Measurements from ENCODE around the gene MAP3K10.
"Not testable (repeated sequence)": the region's sequence is repeated elsewhere in the genome, so short reads cannot be mapped to it uniquely, and the experiment has no call there.

Gene MAP3K10

GRCh38 chr19:40190891-40191835 lies at the start of gene MAP3K10:
TSS of gene MAP3K10 (plus strand) at chr19:40191426. CDS start at chr19:40192032, 606 bp downstream.
- peak within 1 kb of the TSS; percentile 78 for H3K27ac ChIP-seq
- TF ChIP-seq CTCF (conservative IDR thresholded peaks at IDR 0.05): no peak

DNA sequence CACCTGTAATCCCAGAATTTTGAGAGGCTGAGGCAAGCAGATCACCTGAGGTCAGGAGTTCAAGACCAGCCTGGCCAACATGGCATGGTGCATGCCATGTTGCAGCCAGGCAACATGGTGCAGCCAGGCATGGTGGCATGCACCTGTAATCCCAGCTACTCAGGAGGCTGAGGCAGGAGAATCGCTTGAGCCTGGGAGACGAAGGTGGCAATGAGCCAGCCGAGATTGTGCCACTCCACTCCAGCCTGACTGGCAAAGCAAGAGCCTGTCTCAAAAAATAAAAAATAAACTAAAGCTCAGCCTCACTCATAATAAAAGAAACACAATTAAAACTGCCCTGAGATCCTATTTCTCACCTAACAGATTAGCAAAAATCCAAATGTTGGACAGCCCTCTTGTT lies 49.7 kb upstream of the MAP3K10 start:
- no peak overlapping the region for H3K27ac ChIP-seq
- no peak for TF ChIP-seq CTCF (conservative IDR thresholded peaks at IDR 0.05)

GRCh38 chr19:40143612-40144011 lies 47.6 kb upstream of the MAP3K10 start:
- TF ChIP-seq CTCF (conservative IDR thresholded peaks at IDR 0.05): no peak
- H3K27ac ChIP-seq: no peak overlapping the region

- no peak overlapping the region for H3K27ac ChIP-seq
- no peak for TF ChIP-seq CTCF (conservative IDR thresholded peaks at IDR 0.05)
Measured at GRCh38 chr19:40144151-40144550, 47.1 kb upstream of the MAP3K10 start.

DNA sequence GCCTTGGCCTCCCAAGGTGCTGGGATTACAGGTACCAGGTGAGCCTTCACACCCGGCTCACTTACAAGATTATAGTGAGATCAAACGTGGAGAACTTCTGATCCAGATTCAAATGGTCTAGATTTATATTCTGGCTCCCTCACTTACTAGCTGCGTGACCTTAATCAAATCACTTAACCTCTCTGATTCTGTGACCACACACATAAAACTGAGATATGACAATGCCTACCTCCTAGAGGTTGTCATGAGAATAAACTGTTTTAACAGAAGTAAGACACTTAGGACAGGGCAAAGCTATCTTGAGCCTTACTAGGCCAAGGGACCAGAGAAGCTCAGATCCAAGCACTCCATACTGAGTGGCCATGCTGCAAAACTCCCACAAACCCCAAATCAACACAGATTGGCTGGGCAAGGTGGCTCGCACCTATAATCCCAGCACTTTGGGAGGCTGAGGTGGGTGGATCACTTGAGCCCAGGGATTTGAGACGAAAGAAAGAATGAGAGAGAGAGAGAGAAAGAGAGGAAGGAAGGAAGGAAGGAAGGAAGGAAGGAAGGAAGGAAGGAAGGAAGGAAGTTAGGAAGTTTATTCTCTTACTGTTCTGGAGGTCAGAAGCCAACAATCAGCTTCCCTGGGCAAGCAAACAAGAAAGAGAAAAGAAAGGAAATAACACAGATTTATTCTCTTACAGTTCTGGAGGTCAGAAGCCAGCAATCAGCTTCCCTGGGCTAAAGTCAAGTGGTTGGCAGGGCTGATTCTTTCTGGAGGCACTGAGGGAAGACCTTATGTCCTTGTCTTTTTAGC lies 46.1 kb upstream of the MAP3K10 start:
- no peak for TF ChIP-seq CTCF (conservative IDR thresholded peaks at IDR 0.05)
- no peak overlapping the region for H3K27ac ChIP-seq

GRCh38 chr19:40145749-40146029 lies 45.5 kb upstream of the MAP3K10 start:
- not testable (repeated sequence) for H3K27ac ChIP-seq

DNA sequence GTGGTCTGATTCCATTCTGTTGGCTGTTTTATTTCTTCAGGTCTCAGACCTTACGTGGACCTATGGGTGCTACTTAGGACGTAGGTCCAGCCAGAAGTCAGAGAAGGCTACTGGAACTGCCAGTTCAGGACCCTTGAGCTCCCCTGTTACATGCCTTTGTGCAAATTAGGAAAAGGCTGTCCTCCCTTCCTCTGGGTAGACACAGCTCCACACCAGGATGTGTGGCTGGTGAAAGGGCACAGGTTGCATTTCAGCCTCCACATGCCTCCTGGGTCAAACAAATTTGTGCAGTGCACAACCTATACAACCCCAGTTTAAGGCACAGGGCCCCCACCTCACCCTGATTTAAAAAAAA lies 43.9 kb upstream of the MAP3K10 start:
- TF ChIP-seq CTCF (conservative IDR thresholded peaks at IDR 0.05): no peak
- no peak overlapping the region for H3K27ac ChIP-seq

Data from VCaP (cell line).